ENCODE results near the gene CELSR1.

Gene CELSR1

DNA sequence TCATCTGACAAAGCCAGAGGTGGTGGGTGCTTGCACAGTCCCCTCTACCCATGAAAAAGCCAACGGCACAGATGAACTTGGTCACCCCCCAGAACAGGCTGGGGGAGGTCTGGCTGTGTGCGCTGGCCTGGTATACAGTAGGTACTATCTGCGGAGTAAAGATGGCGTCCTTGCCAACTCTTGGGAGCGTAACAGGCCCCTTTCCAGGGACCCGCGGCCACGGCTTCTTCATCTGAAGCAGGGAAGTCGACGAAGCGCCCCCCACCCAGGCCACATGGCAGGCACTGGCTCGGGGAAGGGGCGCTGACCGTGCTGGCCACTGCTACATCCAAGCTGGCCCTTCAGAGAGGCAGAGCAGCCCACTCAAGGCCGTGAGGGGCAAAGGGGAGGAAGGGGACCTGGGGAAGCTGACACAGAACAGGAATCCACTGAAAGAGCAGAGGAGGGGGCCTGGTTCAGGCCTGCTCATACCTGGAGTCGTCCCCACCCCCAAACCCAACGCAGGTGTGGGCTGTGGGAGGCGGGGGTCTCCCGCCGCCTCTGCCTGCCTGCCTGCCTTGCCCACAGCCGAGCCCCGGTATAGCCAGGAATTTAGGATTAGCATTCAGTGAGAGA lies 75.7 kb downstream of the CELSR1 start:
- H2AFZ ChIP-seq (ENCODE audit: low read depth, low read length): no peak overlapping the region
- TF ChIP-seq CTCF (IDR thresholded peaks at IDR 0.05; ENCODE audit: low read depth, low read length) (no peak), EZH2phosphoT487 (IDR thresholded peaks at IDR 0.05; ENCODE audit: low read depth) (no peak)
- H4K20me1 ChIP-seq (ENCODE audit: insufficient read depth, low read length): no peaks in the 10 kb centered on the region
- no peaks in the 10 kb centered on the region for H3K9me3 ChIP-seq (ENCODE audit: insufficient read depth, low read length)
- no peak overlapping the region for H3K4me2 ChIP-seq (ENCODE audit: low read length)
- no peak overlapping the region for H3K9ac ChIP-seq (ENCODE audit: low read length)
- H3K27ac ChIP-seq (ENCODE audit: low read length): no peak overlapping the region
- H3K79me2 ChIP-seq (ENCODE audit: low read length): no peaks in the 10 kb centered on the region
- no peaks in the 10 kb centered on the region for H3K36me3 ChIP-seq (replicated peaks; ENCODE audit: low read depth, low read length)
- H3K4me1 ChIP-seq (ENCODE audit: low read length): no peaks in the 10 kb centered on the region
- H3K4me3 ChIP-seq (ENCODE audit: low read length): no peak overlapping the region
- H3K27me3 ChIP-seq (ENCODE audit: low read depth, low read length): peaks cover 34% of the 10 kb centered on the region

- Histone ChIP-seq H3K4me2 (ENCODE audit: low read length) (no peak overlapping the region), H3K9me3 (ENCODE audit: insufficient read depth, low read length) (no peaks in the 10 kb centered on the region), H3K36me3 (replicated peaks; ENCODE audit: low read depth, low read length) (no peaks in the 10 kb centered on the region), H3K27ac (ENCODE audit: low read length) (no peak overlapping the region), H3K79me2 (ENCODE audit: low read length) (no peaks in the 10 kb centered on the region), H3K27me3 (ENCODE audit: low read depth, low read length) (peaks cover 34% of the 10 kb centered on the region), H4K20me1 (ENCODE audit: insufficient read depth, low read length) (no peaks in the 10 kb centered on the region), H2AFZ (ENCODE audit: low read depth, low read length) (no peak overlapping the region), H3K4me3 (ENCODE audit: low read length) (no peak overlapping the region), H3K9ac (ENCODE audit: low read length) (no peak overlapping the region), H3K4me1 (ENCODE audit: low read length) (no peaks in the 10 kb centered on the region)
- TF ChIP-seq EZH2phosphoT487 (IDR thresholded peaks at IDR 0.05; ENCODE audit: low read depth) (no peak), CTCF (IDR thresholded peaks at IDR 0.05; ENCODE audit: low read depth, low read length) (no peak)
Measured at GRCh38 chr22:46460857-46461256, 76.6 kb downstream of the CELSR1 start.

GRCh38 chr22:46459347-46460065 lies 77.9 kb downstream of the CELSR1 start:
- Histone ChIP-seq H4K20me1 (ENCODE audit: insufficient read depth, low read length) (no peaks in the 10 kb centered on the region), H3K27ac (ENCODE audit: low read length) (no peak overlapping the region), H3K4me2 (ENCODE audit: low read length) (no peak overlapping the region), H3K4me1 (ENCODE audit: low read length) (no peaks in the 10 kb centered on the region), H2AFZ (ENCODE audit: low read depth, low read length) (no peak overlapping the region), H3K9ac (ENCODE audit: low read length) (no peak overlapping the region), H3K36me3 (replicated peaks; ENCODE audit: low read depth, low read length) (no peaks in the 10 kb centered on the region), H3K4me3 (ENCODE audit: low read length) (no peak overlapping the region), H3K79me2 (ENCODE audit: low read length) (no peaks in the 10 kb centered on the region), H3K9me3 (ENCODE audit: insufficient read depth, low read length) (no peaks in the 10 kb centered on the region), H3K27me3 (ENCODE audit: low read depth, low read length) (peaks cover 38% of the 10 kb centered on the region)
- TF ChIP-seq EZH2phosphoT487 (IDR thresholded peaks at IDR 0.05; ENCODE audit: low read depth) (no peak), CTCF (IDR thresholded peaks at IDR 0.05; ENCODE audit: low read depth, low read length) (no peak)

GRCh38 chr22:46458525-46458924 lies 78.9 kb downstream of the CELSR1 start:
- no peaks in the 10 kb centered on the region for H4K20me1 ChIP-seq (ENCODE audit: insufficient read depth, low read length)
- H3K27me3 ChIP-seq (ENCODE audit: low read depth, low read length): peaks cover 41% of the 10 kb centered on the region
- no peak overlapping the region for H3K9ac ChIP-seq (ENCODE audit: low read length)
- H3K9me3 ChIP-seq (ENCODE audit: insufficient read depth, low read length): no peaks in the 10 kb centered on the region
- no peak overlapping the region for H3K27ac ChIP-seq (ENCODE audit: low read length)
- H3K79me2 ChIP-seq (ENCODE audit: low read length): no peaks in the 10 kb centered on the region
- no peak overlapping the region for H3K4me3 ChIP-seq (ENCODE audit: low read length)
- H3K36me3 ChIP-seq (replicated peaks; ENCODE audit: low read depth, low read length): no peaks in the 10 kb centered on the region
- TF ChIP-seq EZH2phosphoT487 (IDR thresholded peaks at IDR 0.05; ENCODE audit: low read depth): no peak
- TF ChIP-seq CTCF (IDR thresholded peaks at IDR 0.05; ENCODE audit: low read depth, low read length): no peak
- no peaks in the 10 kb centered on the region for H3K4me1 ChIP-seq (ENCODE audit: low read length)
- no peak overlapping the region for H2AFZ ChIP-seq (ENCODE audit: low read depth, low read length)
- H3K4me2 ChIP-seq (ENCODE audit: low read length): no peak overlapping the region

Measured in OCI-LY3 (cell line).